GM18951 (cell line): ENCODE measurements around the gene ZNF280C.
"Not testable (repeated sequence)": the region's sequence is repeated elsewhere in the genome, so short reads cannot be mapped to it uniquely, and the experiment has no call there.

Source experiments
- POLR2A ChIP-seq: IDR thresholded peaks from 4 replicates; pipeline ENCODE4 v1.6.1; 2011; ENCODE audit warnings: mild to moderate bottlenecking; ENCODE audit not compliant: insufficient read length, insufficient read depth; ENCODE audit errors: extremely low read depth
- in situ Hi-C: fragments of 300-500 bp; cut with MboI; formaldehyde crosslinking; loops from one replicate; pipeline ENCODE4 v1.12.0; 2022; ENCODE audit warnings: low sequenced_read_pairs, mixed read lengths, inconsistent platforms; ENCODE audit not compliant: unreplicated experiment

The ZNF280C gene

DNA sequence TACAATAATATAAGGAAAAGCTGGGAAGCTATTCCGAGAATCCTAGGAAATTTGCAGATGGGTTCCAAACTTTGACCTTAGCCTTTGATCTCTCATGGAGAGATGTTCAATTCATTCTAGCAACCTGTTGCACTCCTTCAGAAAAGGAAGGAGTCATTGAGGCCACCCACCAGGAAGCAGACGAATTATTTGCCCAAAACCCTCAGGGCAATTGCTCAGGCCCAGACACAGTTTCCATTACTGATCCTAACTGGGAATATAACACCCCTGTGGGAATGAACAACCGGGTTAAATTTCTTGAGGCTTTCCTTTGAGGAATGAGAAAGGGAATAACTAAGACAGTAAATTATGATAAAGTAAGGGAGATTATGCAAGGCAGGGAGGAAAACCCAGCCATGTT lies 13.5 kb upstream of the ZNF280C start:
- TF ChIP-seq POLR2A: no peak
- in situ Hi-C loops: no loop called here

DNA sequence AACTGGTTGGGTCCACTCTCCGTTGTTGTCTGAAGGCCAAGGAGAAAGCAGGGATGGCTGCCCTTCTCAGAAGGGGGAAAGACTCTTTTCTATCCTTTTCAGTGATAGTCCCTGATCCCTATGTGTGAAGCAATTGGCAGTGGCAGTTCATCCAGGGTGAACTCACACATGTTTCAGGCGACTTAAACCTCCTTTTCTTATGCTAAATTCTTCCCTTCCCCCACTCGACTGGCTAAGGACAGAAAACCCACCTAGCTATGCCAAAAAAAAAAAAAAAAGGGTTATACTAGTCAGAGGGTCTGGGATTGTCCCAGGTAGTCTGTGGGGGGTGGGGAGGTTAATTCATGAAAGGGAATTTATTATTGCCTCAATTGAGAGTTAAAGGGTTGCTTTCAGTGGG lies 12.2 kb upstream of the ZNF280C start:
- in situ Hi-C loops: no loop called here
- TF ChIP-seq POLR2A: no peak

DNA sequence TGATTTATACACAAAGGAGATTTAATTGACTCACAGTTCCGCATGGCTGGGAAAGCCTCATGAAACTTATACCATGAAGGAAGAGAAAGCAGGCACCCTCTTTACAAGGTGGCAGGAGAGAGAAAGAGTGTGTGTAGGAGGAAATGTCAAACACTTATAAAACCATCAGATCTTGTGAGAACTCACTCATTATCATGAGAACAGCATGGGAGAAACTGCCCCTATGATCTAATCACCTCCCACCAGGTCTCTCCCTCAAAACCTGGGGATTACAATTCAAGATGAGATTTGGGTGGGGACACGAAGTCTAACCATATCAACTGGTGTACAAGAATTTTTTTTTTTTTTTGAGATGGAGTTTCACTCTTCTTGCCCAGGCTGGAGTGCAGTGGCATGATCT lies 3.6 kb upstream of the ZNF280C start:
- in situ Hi-C loops: not testable (repeated sequence)

DNA sequence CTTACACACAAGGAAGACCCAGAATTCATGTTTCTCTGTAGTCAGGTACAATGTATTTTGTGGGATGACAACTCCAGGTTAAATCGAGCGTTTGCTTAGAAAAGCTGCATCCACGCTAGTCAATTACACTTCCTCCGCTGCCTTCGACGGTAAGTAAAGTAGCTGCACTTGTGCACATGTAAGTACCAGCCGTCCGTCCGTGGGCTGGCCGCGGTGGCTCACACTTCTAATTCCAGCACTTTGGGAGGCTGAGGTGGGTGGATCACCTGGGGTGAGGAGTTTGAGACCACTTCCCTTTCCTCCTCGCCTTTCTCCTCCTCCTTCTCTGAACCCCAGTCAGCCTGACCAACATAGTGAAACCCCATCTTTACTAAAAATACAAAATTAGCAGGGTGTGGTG lies 692 bp upstream of the ZNF280C start:
- in situ Hi-C loops: not testable (repeated sequence)

DNA sequence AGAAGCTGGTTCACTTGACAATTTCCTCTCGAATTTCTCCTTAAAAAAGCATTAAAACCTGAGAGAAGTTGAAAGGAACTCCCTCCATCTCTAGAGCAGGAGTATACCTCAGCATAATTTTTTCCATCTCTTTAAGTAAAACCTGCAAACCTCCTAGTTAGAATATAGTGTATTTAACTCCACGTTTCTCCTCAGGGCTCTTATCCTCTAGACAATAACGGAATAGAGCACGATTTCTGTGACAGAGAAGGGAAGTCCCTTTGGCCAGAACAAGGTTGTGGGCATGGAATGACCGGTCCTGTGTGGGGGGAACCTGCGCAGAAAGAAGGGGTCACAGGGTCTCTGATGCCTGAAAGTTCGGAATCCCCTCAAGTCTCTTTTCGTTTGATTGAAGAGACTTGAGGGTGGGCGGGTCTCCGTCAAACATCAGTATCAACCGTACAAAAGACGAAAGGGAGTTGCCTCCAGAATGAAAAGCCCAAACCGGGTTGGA lies 697 bp downstream of the ZNF280C start:
- no peak for TF ChIP-seq POLR2A
- in situ Hi-C loops: no loop called here

DNA sequence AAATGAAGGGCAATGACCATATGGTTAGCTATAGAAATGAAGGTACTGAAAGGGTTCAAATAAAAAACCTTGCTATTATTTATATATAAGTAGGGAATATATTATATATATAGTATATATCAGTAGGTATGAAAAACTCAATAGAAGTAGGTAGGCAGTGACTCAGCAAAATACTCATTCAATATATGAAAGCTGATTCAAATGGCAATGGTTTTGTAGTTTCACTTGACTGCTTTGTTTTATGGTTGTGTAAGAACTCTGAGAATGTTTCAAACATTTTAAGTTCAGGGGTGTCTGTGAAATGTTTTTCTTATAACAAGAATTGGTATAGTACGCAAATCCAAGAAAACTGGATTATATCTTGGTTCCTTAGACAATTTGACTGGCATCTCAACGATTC lies 4.1 kb downstream of the ZNF280C start:
- in situ Hi-C loops: no loop called here
- TF ChIP-seq POLR2A: no peak

DNA sequence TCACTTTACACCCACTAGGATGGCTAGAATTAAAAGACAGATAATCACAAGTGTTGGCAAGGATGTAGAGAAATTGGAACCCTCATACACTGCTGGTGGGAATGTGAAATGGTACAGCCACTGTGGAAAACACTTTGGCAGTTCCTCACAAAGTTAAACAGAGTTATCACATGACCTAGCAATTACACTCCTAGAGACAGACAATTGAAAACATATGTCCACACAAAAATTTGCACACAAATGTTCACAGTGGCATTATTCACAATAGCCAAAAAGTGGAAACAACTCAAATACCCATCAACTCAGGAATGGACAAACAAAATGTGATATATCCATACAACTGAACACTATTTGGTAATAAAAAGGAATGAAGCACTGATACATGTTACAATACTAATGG lies 5.7 kb downstream of the ZNF280C start:
- no peak for TF ChIP-seq POLR2A
- in situ Hi-C loops: no loop called here

DNA sequence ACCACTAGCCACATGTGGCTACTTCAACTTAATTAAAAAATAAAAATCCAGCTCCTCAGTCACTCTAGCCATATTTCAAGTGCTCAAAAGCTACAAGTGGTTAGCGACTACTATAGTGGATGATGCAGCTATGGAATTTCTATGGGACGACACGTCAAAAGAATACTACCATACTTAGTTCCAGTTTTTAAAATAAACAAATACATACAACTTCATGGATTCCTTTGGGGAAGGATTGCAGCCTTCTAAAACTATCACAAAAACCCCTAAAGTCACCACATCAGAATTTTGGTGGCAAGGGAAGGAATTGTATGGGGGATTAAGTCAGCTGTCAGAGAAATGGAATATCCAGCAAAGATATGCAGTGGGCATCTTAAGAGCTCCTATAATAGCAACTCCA lies 6.5 kb downstream of the ZNF280C start:
- in situ Hi-C loops: no loop called here
- TF ChIP-seq POLR2A: no peak

DNA sequence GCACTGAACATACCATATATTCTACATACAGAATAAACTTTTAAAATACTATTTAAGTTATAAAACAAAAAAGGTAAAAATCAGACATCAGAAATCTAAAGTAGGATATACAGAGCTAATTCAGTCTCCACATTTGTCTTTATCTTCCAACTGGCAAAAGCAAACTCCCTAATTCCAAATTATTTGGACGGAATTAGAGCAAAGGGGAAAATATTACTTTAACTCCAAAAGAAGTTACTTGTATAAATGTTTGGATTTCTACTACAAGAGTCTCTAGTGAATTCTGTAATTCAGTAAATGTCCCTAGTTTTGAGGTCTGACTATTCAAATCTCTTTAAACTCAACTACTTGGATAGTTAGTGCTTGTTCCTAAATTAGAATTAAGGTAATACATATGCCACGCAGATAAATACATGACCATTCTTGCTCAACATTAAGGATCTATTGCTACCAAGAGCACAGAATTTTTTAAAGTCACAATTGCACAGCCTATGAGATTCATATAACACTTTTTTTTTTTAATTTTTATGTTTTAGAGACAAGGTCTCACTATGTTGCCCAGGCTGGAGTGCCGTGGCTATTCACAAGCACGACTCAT lies 7.3 kb downstream of the ZNF280C start:
- in situ Hi-C loops: no loop called here
- TF ChIP-seq POLR2A: no peak

DNA sequence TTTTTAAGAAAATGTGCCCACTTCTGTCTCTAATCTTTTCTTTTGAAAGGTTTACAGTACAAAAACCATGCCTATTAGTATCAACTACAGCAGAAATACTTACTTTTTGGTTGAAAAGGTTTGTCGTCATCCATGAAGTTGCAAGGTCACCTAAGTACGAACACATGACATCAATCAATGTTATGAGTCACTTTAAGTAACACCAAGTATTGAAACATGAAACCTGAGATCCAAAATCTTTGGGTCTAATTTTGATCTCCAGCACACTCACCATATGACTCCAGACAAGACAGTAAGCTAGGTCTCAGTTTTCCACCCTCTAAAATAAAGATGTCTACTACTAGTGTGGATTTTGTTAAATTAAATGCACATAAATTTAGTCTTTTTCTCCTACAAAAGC lies 8.4 kb downstream of the ZNF280C start:
- in situ Hi-C loops: no loop called here

DNA sequence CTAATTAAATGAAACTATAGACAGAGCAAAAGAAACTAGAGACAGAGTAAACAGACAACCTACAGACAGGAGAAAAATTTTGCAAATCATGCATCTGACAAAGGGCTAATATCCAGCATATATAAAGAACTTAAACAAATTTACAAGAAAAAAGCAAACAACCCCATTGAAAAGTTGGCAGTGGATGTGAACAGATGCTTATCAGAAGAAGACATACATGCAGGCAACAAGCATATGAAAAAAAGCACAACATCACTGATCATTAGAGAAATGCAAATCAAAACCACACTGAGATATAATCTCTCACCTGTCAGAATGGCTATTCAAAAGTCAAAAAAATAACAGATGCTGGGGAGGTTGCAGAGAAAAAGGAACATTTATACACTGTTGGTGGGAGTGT lies 14.8 kb downstream of the ZNF280C start:
- TF ChIP-seq POLR2A: no peak
- in situ Hi-C loops: no loop called here

More for the DNA sequence above, 8.4 kb downstream of the ZNF280C start:
- TF ChIP-seq POLR2A: no peak

DNA sequence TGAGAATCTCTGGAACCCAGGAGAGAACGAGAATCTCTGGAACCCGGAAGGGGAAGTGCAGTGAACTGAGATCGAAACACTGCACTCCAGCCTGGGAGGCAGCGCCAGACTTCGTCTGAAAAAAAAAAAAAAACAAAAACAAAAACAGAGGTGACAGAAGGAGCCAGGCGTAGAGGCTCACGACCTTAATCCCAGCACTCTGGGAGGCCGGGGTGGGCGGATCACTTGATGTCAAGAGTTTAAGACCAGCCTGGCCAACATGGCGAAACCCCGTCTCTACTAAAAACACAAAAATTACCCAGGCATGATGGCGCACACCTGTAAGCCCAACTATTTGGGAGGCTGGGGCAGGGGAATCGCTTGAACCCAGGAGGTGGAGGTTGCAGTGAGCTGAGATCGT lies 17.0 kb downstream of the ZNF280C start:
- in situ Hi-C loops: no loop called here
- no peak for TF ChIP-seq POLR2A

DNA sequence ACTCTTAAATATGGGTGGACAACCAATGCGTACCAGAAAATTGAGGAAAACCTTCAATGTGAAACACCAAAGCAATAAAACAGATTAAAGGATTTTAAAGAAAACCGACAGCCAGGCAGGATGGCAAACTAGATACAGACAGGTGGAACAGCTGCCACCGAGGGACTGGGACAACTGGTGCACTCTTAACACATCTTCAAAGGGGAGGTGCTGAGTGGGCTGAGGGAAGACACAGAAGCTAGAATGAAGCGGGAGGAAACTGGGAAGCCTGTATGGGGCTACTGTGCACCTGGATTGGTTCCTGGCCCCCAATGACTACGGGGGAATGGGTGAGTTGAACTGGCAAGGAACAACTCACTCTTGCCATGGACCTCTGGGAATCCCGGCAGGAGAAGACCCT lies 20.7 kb downstream of the ZNF280C start:
- in situ Hi-C loops: no loop called here
- TF ChIP-seq POLR2A: no peak

DNA sequence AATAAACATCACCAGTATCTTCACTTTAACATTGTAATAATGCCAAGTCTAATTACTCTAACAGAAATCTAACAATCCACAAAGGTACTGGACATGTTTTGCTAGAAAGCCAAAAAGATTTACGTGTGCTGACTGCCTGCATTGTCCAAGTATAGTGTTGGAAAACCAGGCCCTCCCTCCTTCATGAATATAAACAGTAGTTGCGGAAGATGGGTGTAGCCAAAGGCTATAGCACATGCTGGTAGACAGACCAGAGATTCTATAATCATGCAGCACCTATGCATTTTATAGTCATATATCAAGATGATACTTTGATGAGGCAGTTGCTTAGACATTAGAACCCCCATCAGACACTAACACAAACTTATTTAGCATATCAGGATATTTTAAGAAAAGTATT lies 22.6 kb downstream of the ZNF280C start:
- in situ Hi-C loops: no loop called here
- no peak for TF ChIP-seq POLR2A

DNA sequence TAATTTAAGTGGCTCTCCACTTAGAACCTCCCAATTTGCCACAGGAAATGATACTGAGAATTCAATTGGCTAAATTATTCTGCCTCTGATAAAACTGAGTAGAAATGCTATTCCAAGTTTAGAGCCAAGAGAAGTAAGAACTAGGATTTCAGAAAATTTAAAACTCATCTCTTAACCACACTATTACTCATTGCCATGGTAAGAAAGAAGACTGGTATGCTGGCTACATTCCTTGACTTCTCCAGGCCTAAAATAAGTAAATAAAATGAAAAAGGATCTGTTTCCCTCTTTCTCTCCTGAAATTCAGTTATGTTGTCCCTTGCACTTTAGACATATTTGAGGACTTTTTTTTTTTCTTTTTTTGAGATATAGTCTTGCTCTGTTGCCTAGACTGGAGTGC lies 23.3 kb downstream of the ZNF280C start:
- in situ Hi-C loops: no loop called here
- TF ChIP-seq POLR2A: no peak

DNA sequence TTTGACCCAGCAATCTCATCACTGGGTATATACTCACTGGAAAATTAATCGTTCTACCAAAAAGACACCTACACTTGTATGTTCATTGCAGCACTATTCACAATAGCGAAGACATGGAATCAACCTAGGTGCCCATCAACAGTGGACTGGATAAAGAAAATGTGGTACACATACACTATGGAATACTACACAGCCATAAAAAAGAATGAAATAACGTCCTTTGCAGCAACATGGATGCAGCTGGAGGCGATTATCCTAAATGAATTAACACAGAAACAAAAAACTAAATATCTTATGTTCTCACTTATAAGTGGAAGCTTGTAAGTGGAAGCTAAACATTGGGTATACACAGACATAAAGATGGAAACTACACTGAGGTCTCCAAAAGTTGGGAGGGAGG lies 37.5 kb downstream of the ZNF280C start:
- in situ Hi-C loops: not testable (repeated sequence)
